OCI-LY7 (cell line): ENCODE data around the gene TBC1D19. TPM values are rescaled to one million over a fixed set of nuclear protein-coding genes. Genes with fewer than 3 reads are reported as not detected.

Experiments
- BruUV-seq: library from RNA; stranded (reverse); fragments of 400-500 nt; replicated peaks from 2 replicates; lab custom pipeline; 2021; lab: Mats Ljungman, UMichigan
- CTCF ChIA-PET: fragments of 300-600 bp; sonication (Branson Sonifier 250); formaldehyde crosslinking; loops from one replicate; lab custom pipeline; 2022; ENCODE audit warnings: antibody characterized with exemption; ENCODE audit not compliant: unreplicated experiment; lab: Charles Lee
- POLR2A ChIA-PET: fragments of 300-600 bp; sonication (Branson Sonifier 250); formaldehyde crosslinking; loops from one replicate; lab custom pipeline; 2022; ENCODE audit warnings: antibody characterized with exemption; lab: Charles Lee
- DNase-seq: peaks from one replicate; pipeline ENCODE4 v3.0.0-alpha.2; 2015; ENCODE audit warnings: low spot score
- H2AFZ ChIP-seq: fragments of 200-600 bp; sonication (generic), shearing (Covaris generic); 2 replicates; pipeline ENCODE4 v1.6.1; 2014; ENCODE audit warnings: mild to moderate bottlenecking, antibody characterized with exemption, low read length, moderate library complexity
- H3K27ac ChIP-seq: fragments of 200-600 bp; sonication (generic); 2 replicates; pipeline ENCODE4 v1.5.1; 2014; ENCODE audit warnings: mixed run types, low read depth, mild to moderate bottlenecking, moderate library complexity, low read length, inconsistent platforms; ENCODE audit not compliant: poor library complexity, severe bottlenecking
- H3K36me3 ChIP-seq: fragments of 200-600 bp; sonication (generic); 2 replicates; pipeline ENCODE4 v1.6.1; 2014; ENCODE audit warnings: mild to moderate bottlenecking, antibody characterized with exemption, low read length, moderate library complexity, mixed read lengths; ENCODE audit not compliant: insufficient read depth
- H3K4me1 ChIP-seq: fragments of 200-600 bp; sonication (generic); 2 replicates; pipeline ENCODE4 v1.5.1; 2014; ENCODE audit warnings: mild to moderate bottlenecking, low read length; ENCODE audit not compliant: insufficient read depth, poor library complexity, severe bottlenecking
- H3K4me2 ChIP-seq: fragments of 200-600 bp; sonication (generic); 2 replicates; pipeline ENCODE4 v1.6.1; 2014; ENCODE audit warnings: mild to moderate bottlenecking, low read length
- H3K4me3 ChIP-seq: fragments of 200-600 bp; sonication (generic); 2 replicates; pipeline ENCODE4 v1.5.1; 2014; ENCODE audit warnings: mild to moderate bottlenecking, low read depth, low read length; ENCODE audit not compliant: poor library complexity, severe bottlenecking
- H3K79me2 ChIP-seq: fragments of 200-600 bp; sonication (generic); 2 replicates; pipeline ENCODE4 v1.6.1; 2016; ENCODE audit warnings: low read depth, mild to moderate bottlenecking, low read length, moderate library complexity, mixed read lengths; ENCODE audit not compliant: insufficient read depth
- H3K9me2 ChIP-seq: fragments of 200-600 bp; sonication (generic); 2 replicates; pipeline ENCODE4 v1.6.1; 2016; ENCODE audit warnings: mild to moderate bottlenecking, low read length, mixed read lengths; ENCODE audit not compliant: insufficient read depth
- H3K9me3 ChIP-seq: fragments of 200-600 bp; sonication (generic); 2 replicates; pipeline ENCODE4 v1.6.1; 2014; ENCODE audit warnings: mild to moderate bottlenecking, mixed run types, low read length, mixed read lengths
- H4K20me1 ChIP-seq: fragments of 200-600 bp; sonication (generic); 2 replicates; pipeline ENCODE4 v1.6.1; 2014; ENCODE audit warnings: mild to moderate bottlenecking, antibody characterized with exemption, low read length, moderate library complexity, mixed read lengths; ENCODE audit not compliant: insufficient read depth
- CTCF ChIP-seq: fragments of 200-600 bp; sonication (generic); conservative IDR thresholded peaks from 2 replicates; pipeline ENCODE4 v1.5.1; 2014; ENCODE audit warnings: mild to moderate bottlenecking, antibody characterized with exemption, low read length, moderate library complexity, mixed read lengths
- EZH2phosphoT487 ChIP-seq: fragments of 200-600 bp; sonication (generic); IDR thresholded peaks from 2 replicates; pipeline ENCODE4 v1.6.1; 2018; ENCODE audit warnings: low read depth, borderline replicate concordance, mild to moderate bottlenecking, mixed run types, antibody characterized with exemption, low read length, moderate library complexity, mixed read lengths
- intact Hi-C: fragments of 100-400 bp; cut with micrococcal nuclease; formaldehyde crosslinking; loops from one replicate; pipeline ENCODE4 v1.10.0; 2022; ENCODE audit not compliant: unreplicated experiment
- total RNA-seq, 2 experiments: library from RNA; depleted of rRNA in 1 of 2; stranded (reverse); fragments of >200 nt in 1 of 2; shearing (Covaris generic) in 1 of 2; gene quantifications; 2 replicates each; pipeline ENCODE4 v1.2.3, GENCODE V29; 2014 to 2022

Gene TBC1D19
- total RNA-seq, 2 experiments from 2014 or later, result 10.1 to 11.0 TPM

- Histone ChIP-seq H3K4me3 (no peak overlapping the region), H3K9me3 (no peaks in the 10 kb centered on the region), H3K36me3 (peaks cover 5% of the 10 kb centered on the region), H3K4me1 (peaks cover 36% of the 10 kb centered on the region), H3K4me2 (no peak overlapping the region), H3K9me2 (no peaks in the 10 kb centered on the region), H3K27ac (no peak overlapping the region), H4K20me1 (no peaks in the 10 kb centered on the region), H3K79me2 (no peaks in the 10 kb centered on the region), H2AFZ (no peak overlapping the region)
- TF ChIP-seq CTCF (no peak), EZH2phosphoT487 (no peak)
- no peak for DNase-seq
- ChIA-PET CTCF (interaction anchor here (0.5 to 1.3 kb wide), 3 partner anchors 136 to 263 kb away, joined by 3 read pairs; no protein-coding TSS in a partner anchor), POLR2A (interaction anchor here (0.6 to 3.6 kb wide), 15 partner anchors 8 to 289 kb away, joined by 3 to 15 read pairs (median 4); no protein-coding TSS in a partner anchor)
- intact Hi-C loops, result loop anchor here (2.0 to 10.0 kb wide), 4 partner anchors 139 to 397 kb away; partner anchors contain the start of genes RBPJ and STIM2
- BruUV-seq, result no TSS peak
Observed at GRCh38 chr4:26721685-26722084, 137.8 kb downstream of the TBC1D19 start.

GRCh38 chr4:26723216-26723615 lies 139.3 kb downstream of the TBC1D19 start:
- BruUV-seq, result no TSS peak
- Histone ChIP-seq H2AFZ (no peak overlapping the region), H4K20me1 (no peaks in the 10 kb centered on the region), H3K9me2 (no peaks in the 10 kb centered on the region), H3K9me3 (no peaks in the 10 kb centered on the region), H3K4me2 (peak overlapping the region; percentile 3; the same call in 1 of the 2 replicates), H3K79me2 (no peaks in the 10 kb centered on the region), H3K4me3 (no peak overlapping the region), H3K36me3 (peaks cover 5% of the 10 kb centered on the region), H3K4me1 (peaks cover 31% of the 10 kb centered on the region), H3K27ac (no peak overlapping the region)
- CTCF ChIA-PET, result no interaction called here
- TF ChIP-seq EZH2phosphoT487 (no peak), CTCF (no peak)
- DNase-seq, result peak; percentile 43
- intact Hi-C loops, result loop anchor here (2.0 to 10.0 kb wide), 3 partner anchors 251 to 398 kb away; partner anchors contain the start of gene RBPJ
- POLR2A ChIA-PET, result interaction anchor here (0.6 to 3.6 kb wide), 10 partner anchors 10 to 287 kb away, joined by 3 to 15 read pairs (median 3); no protein-coding TSS in a partner anchor

- Histone ChIP-seq H3K4me3 (no peak overlapping the region), H3K27ac (no peak overlapping the region), H3K79me2 (no peaks in the 10 kb centered on the region), H3K4me2 (no peak overlapping the region), H2AFZ (no peak overlapping the region), H3K4me1 (peaks cover 31% of the 10 kb centered on the region), H3K9me3 (no peaks in the 10 kb centered on the region), H4K20me1 (no peaks in the 10 kb centered on the region), H3K36me3 (peaks cover 5% of the 10 kb centered on the region), H3K9me2 (no peaks in the 10 kb centered on the region)
- intact Hi-C loops, result loop anchor here (5.0 to 10.0 kb wide), 2 partner anchors 252 to 400 kb away; partner anchors contain the start of gene RBPJ
- ChIA-PET CTCF (no interaction called here), POLR2A (interaction anchor here (1.0 to 1.7 kb wide), 4 partner anchors 9 to 75 kb away, joined by 3 to 4 read pairs (median 3); no protein-coding TSS in a partner anchor)
- no TSS peak for BruUV-seq
- TF ChIP-seq EZH2phosphoT487, result no peak
- TF ChIP-seq CTCF, result no peak
- peak; percentile 47 for DNase-seq
Observed at GRCh38 chr4:26724534-26724933, 140.7 kb downstream of the TBC1D19 start.
